IMR-90 (cell line): Measurements from ENCODE around the gene GRID1. TPM values are rescaled to one million over a fixed set of nuclear protein-coding genes. Genes with fewer than 3 reads are reported as not detected.

Experiments
- ATAC-seq: fragments of 200-7000 bp; cut with Tn5 transposase; 2 replicates; pipeline ENCODE4 v1.9.1; 2020; ENCODE audit warnings: low read depth, mild to moderate bottlenecking, moderate library complexity
- BruUV-seq: library from RNA; stranded (reverse); fragments of 400-500 nt; replicated peaks from 2 replicates; lab custom pipeline; 2021; lab: Mats Ljungman, UMichigan
- CTCF ChIA-PET: fragments of 300-600 bp; formaldehyde crosslinking; extraction: SDS; loops from one replicate; lab custom pipeline; 2021; ENCODE audit warnings: antibody characterized with exemption; lab: Yijun Ruan, JAX
- POLR2A ChIA-PET: fragments of 300-600 bp; sonication (Branson Sonifier 250); formaldehyde crosslinking; loops from one replicate; lab custom pipeline; 2022; ENCODE audit warnings: antibody characterized with exemption; ENCODE audit not compliant: unreplicated experiment; lab: Charles Lee
- DNase-seq: peaks from one replicate; pipeline ENCODE4 v3.0.0; 2013
- H2AFZ ChIP-seq: replicated peaks from 2 replicates; pipeline ENCODE3; 2013; ENCODE audit warnings: low read length, mild to moderate bottlenecking; ENCODE audit not compliant: poor library complexity
- H2AK5ac ChIP-seq: 2 replicates; pipeline ENCODE4 v1.6.1; 2013; ENCODE audit warnings: low read depth, low read length, inconsistent platforms
- H2AK9ac ChIP-seq: replicated peaks from 2 replicates; pipeline ENCODE3; 2013; ENCODE audit warnings: mild to moderate bottlenecking, low read depth, low read length, moderate library complexity; ENCODE audit not compliant: poor library complexity
- H2BK120ac ChIP-seq: 2 replicates; pipeline ENCODE4 v1.6.1; 2013; ENCODE audit warnings: low read depth, low read length, inconsistent platforms
- H2BK15ac ChIP-seq: 3 replicates; pipeline ENCODE4 v1.6.1; 2013; ENCODE audit warnings: low read depth, low read length, inconsistent platforms
- H2BK20ac ChIP-seq: 2 replicates; pipeline ENCODE4 v1.6.1; 2013; ENCODE audit warnings: low read depth, mild to moderate bottlenecking, inconsistent platforms, low read length, moderate library complexity
- H2BK5ac ChIP-seq: 2 replicates; pipeline ENCODE4 v1.6.1; 2013; ENCODE audit warnings: mild to moderate bottlenecking, low read depth, low read length, inconsistent platforms; ENCODE audit not compliant: poor library complexity, severe bottlenecking
- H3K14ac ChIP-seq: replicated peaks from 2 replicates; pipeline ENCODE4 v1.6.1; 2013; ENCODE audit warnings: low read depth, low read length, inconsistent platforms
- H3K18ac ChIP-seq: 2 replicates; pipeline ENCODE4 v1.6.1; 2013; ENCODE audit warnings: low read depth, low read length, control low read depth
- H3K23ac ChIP-seq: 2 replicates; pipeline ENCODE4 v1.6.1; 2013; ENCODE audit warnings: low read depth, low read length, inconsistent platforms
- H3K27ac ChIP-seq: 2 replicates; pipeline ENCODE4 v1.5.1; 2013; ENCODE audit warnings: mild to moderate bottlenecking, control low read depth, low read length; ENCODE audit not compliant: insufficient read depth
- H3K27me3 ChIP-seq: 2 replicates; pipeline ENCODE4 v1.6.1; 2013; ENCODE audit warnings: low read length; ENCODE audit not compliant: control insufficient read depth, insufficient read depth
- H3K36me3 ChIP-seq: 2 replicates; pipeline ENCODE4 v1.6.1; 2013; ENCODE audit warnings: low read length, mixed read lengths; ENCODE audit not compliant: control insufficient read depth, insufficient read depth
- H3K4ac ChIP-seq: 2 replicates; pipeline ENCODE4 v1.6.1; 2013; ENCODE audit warnings: low read depth, low read length, inconsistent platforms
- H3K4me1 ChIP-seq: 2 replicates; pipeline ENCODE4 v1.6.1; 2013; ENCODE audit warnings: low read length, mixed read lengths; ENCODE audit not compliant: control insufficient read depth, insufficient read depth
- H3K4me2 ChIP-seq: 2 replicates; pipeline ENCODE4 v1.6.1; 2013; ENCODE audit warnings: low read depth, mild to moderate bottlenecking, control low read depth, low read length, moderate library complexity
- H3K4me3 ChIP-seq: 2 replicates; pipeline ENCODE4 v1.5.1; 2013; ENCODE audit warnings: low read depth, mild to moderate bottlenecking, control low read depth, low read length, moderate library complexity; ENCODE audit not compliant: insufficient read depth
- H3K56ac ChIP-seq: 2 replicates; pipeline ENCODE4 v1.6.1; 2013; ENCODE audit warnings: low read length, inconsistent platforms; ENCODE audit not compliant: insufficient read depth; ENCODE audit errors: extremely low read depth
- H3K79me1 ChIP-seq, 2 experiments: 2 replicates each; pipeline ENCODE4 v1.6.1; 2013; ENCODE audit warnings: low read length in 2 of 2, inconsistent platforms in 1 of 2, low read depth in 1 of 2
- H3K9ac ChIP-seq: 2 replicates; pipeline ENCODE4 v1.6.1; 2013; ENCODE audit warnings: low read depth, low read length, control low read depth
- H3K9me1 ChIP-seq: 2 replicates; pipeline ENCODE4 v1.6.1; 2013; ENCODE audit warnings: low read length, inconsistent platforms; ENCODE audit not compliant: insufficient read depth
- H3K9me3 ChIP-seq: 2 replicates; pipeline ENCODE4 v1.6.1; 2013; ENCODE audit warnings: low read length; ENCODE audit not compliant: control insufficient read depth, insufficient read depth
- H4K20me1 ChIP-seq: 2 replicates; pipeline ENCODE4 v1.6.1; 2013; ENCODE audit warnings: low read length, inconsistent platforms; ENCODE audit not compliant: insufficient read depth
- H4K5ac ChIP-seq: 2 replicates; pipeline ENCODE4 v1.6.1; 2013; ENCODE audit warnings: mild to moderate bottlenecking, low read depth, low read length, control low read depth
- H4K8ac ChIP-seq, 2 experiments: 2 replicates each; pipeline ENCODE4 v1.6.1; 2013; ENCODE audit warnings: low read depth in 2 of 2, low read length in 2 of 2, control low read depth in 1 of 2, inconsistent platforms in 1 of 2
- H4K91ac ChIP-seq: 2 replicates; pipeline ENCODE4 v1.6.1; 2013; ENCODE audit warnings: low read depth, low read length, inconsistent platforms; ENCODE audit not compliant: insufficient read depth
- BHLHE40 ChIP-seq: fragments of 150-350 bp; IDR thresholded peaks from 2 replicates; pipeline ENCODE4 v1.6.1; 2016; ENCODE audit warnings: mild to moderate bottlenecking, low read depth, low read length
- CHD1 ChIP-seq: IDR thresholded peaks from 2 replicates; pipeline ENCODE4 v1.6.1; 2012; ENCODE audit warnings: low read depth, low read length, improper control_type of control experiment
- FOS ChIP-seq: fragments of 150-350 bp; IDR thresholded peaks from 2 replicates; pipeline ENCODE4 v1.6.1; 2016; ENCODE audit warnings: low read depth, low read length
- MAZ ChIP-seq: IDR thresholded peaks from 2 replicates; pipeline ENCODE4 v1.6.1; 2012; ENCODE audit warnings: low read depth, mild to moderate bottlenecking, low read length, improper control_type of control experiment, moderate library complexity, borderline replicate concordance
- MXI1 ChIP-seq: IDR thresholded peaks from 2 replicates; pipeline ENCODE4 v1.6.1; 2012; ENCODE audit warnings: low read depth, mild to moderate bottlenecking, low read length, moderate library complexity, borderline replicate concordance
- NFE2L2 ChIP-seq: fragments of 150-350 bp; IDR thresholded peaks from 2 replicates; pipeline ENCODE4 v1.6.1; 2016; ENCODE audit warnings: low read depth, mild to moderate bottlenecking, low read length
- POLR2A ChIP-seq: IDR thresholded peaks from 2 replicates; pipeline ENCODE4 v1.6.1; 2012; ENCODE audit warnings: mild to moderate bottlenecking, low read depth, low read length
- RFX5 ChIP-seq: IDR thresholded peaks from 2 replicates; pipeline ENCODE4 v1.8.0; 2012; ENCODE audit warnings: low read depth, mild to moderate bottlenecking, low read length, moderate library complexity
- WGBS, 2 experiments: methylation state at CpG; one replicate each; pipeline versions ENCODE4 v1.1.5 to v1.1.7; 2013; ENCODE audit warnings: missing lambda C conversion rate in 2 of 2; ENCODE audit not compliant: insufficient read length in 1 of 2; ENCODE audit errors: extremely low coverage in 2 of 2; 5-methylcytosine and 5-hydroxymethylcytosine counted together
- dilution Hi-C: fragments of 300-500 bp; cut with HindIII; formaldehyde crosslinking; loops from one replicate; pipeline ENCODE4 v1.14.3; 2018; ENCODE audit warnings: low sequenced_read_pairs; ENCODE audit not compliant: unreplicated experiment
- in situ Hi-C: fragments of 300-500 bp; cut with MboI; formaldehyde crosslinking; loops from 3 replicates; pipeline ENCODE4 v1.14.3; 2019; ENCODE audit warnings: low sequenced_read_pairs, inconsistent platforms, mixed read lengths
- intact Hi-C: fragments of 100-400 bp; cut with micrococcal nuclease; formaldehyde crosslinking; loops from 2 replicates; pipeline ENCODE4 v1.10.0; 2022
- polyA plus RNA-seq, 3 experiments: library from polyadenylated mRNA; depleted of rRNA; stranded (reverse); fragments of >200 nt; gene quantifications; 2 replicates each; pipeline ENCODE4 v1.2.3, GENCODE V29; 2012; ENCODE audit warnings: low replicate concordance in 1 of 3
- total RNA-seq: library from RNA; depleted of rRNA; stranded (reverse); fragments of >200 nt; gene quantifications from 2 replicates; pipeline ENCODE4 v1.2.3, GENCODE V29; 2012
- TF ChIP-seq, protein P1 (sequence below): fragments of 150-350 bp; IDR thresholded peaks from 2 replicates; pipeline ENCODE4 v1.6.1; 2017; ENCODE audit warnings: mild to moderate bottlenecking, antibody characterized with exemption, low read length, low read depth

Gene GRID1
- total and polyA plus RNA-seq, 2 of the 4 experiments (the other 2 are of a cell fraction), result not detected

- in situ Hi-C loops, result no loop called here
- no peak overlapping the region for H3K4ac ChIP-seq
- H3K27ac ChIP-seq, result no peak overlapping the region
- H4K5ac ChIP-seq, result no peak overlapping the region
- no peak for DNase-seq
- no peaks in the 10 kb centered on the region for H3K36me3 ChIP-seq
- H3K27me3 ChIP-seq, result no peaks in the 10 kb centered on the region
- H3K9me3 ChIP-seq, result no peaks in the 10 kb centered on the region
- H4K8ac ChIP-seq, result no peak overlapping the region
- H3K9ac ChIP-seq, result no peak overlapping the region
- H2AK9ac ChIP-seq, result no peak overlapping the region
- no peak for ATAC-seq
- no peak overlapping the region for H2BK120ac ChIP-seq
- no peak overlapping the region for H3K14ac ChIP-seq
- WGBS, 2 experiments, result no CpG with 5 or more reads among the region's 5 CpGs
- no peak overlapping the region for H2AFZ ChIP-seq
- H3K79me1 ChIP-seq, result no peaks in the 10 kb centered on the region
- H2AK5ac ChIP-seq, result no peak overlapping the region
- dilution Hi-C loops, result no loop called here
- H3K9me1 ChIP-seq, result no peaks in the 10 kb centered on the region
- no peaks in the 10 kb centered on the region for H3K4me1 ChIP-seq
- no peak overlapping the region for H3K23ac ChIP-seq
- BruUV-seq, result no TSS peak
- CTCF ChIA-PET, result no interaction called here
- no peak overlapping the region for H2BK15ac ChIP-seq
- no peak overlapping the region for H4K91ac ChIP-seq
- H2BK20ac ChIP-seq, result no peak overlapping the region
- H3K4me2 ChIP-seq, result no peak overlapping the region
- no peak overlapping the region for H3K56ac ChIP-seq
- no peak overlapping the region for H2BK5ac ChIP-seq
- intact Hi-C loops, result no loop called here
- no peaks in the 10 kb centered on the region for H4K20me1 ChIP-seq
- no peak overlapping the region for H3K4me3 ChIP-seq
- TF ChIP-seq RFX5 (no peak), MXI1 (no peak), MAZ (no peak), POLR2A (no peak), NFE2L2 (no peak), CHD1 (no peak), FOS (no peak), BHLHE40 (no peak)
- TF ChIP-seq, protein P1, sequence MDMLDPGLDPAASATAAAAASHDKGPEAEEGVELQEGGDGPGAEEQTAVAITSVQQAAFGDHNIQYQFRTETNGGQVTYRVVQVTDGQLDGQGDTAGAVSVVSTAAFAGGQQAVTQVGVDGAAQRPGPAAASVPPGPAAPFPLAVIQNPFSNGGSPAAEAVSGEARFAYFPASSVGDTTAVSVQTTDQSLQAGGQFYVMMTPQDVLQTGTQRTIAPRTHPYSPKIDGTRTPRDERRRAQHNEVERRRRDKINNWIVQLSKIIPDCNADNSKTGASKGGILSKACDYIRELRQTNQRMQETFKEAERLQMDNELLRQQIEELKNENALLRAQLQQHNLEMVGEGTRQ, result no peak
- POLR2A ChIA-PET, result no interaction called here
- H3K18ac ChIP-seq, result no peak overlapping the region
Measured at GRCh38 chr10:86202226-86202735, 164.3 kb downstream of the GRID1 start.
